ENCODE measurements around the gene DRICH1. TPM values are rescaled to one million over a fixed set of nuclear protein-coding genes. Genes with fewer than 3 reads are reported as not detected.
"Not testable (repeated sequence)": the region's sequence is repeated elsewhere in the genome, so short reads cannot be mapped to it uniquely, and the experiment has no call there.

The DRICH1 gene
- total RNA-seq, 1 experiment from 2014 or later: not detected

GRCh38 chr22:23651676-23652075 is 19.6 kb upstream of the DRICH1 start:
- no peak for DNase-seq (ENCODE audit: low spot score)

GRCh38 chr22:23649071-23649501 is 17.0 kb upstream of the DRICH1 start:
- no peak for DNase-seq (ENCODE audit: low spot score)

GRCh38 chr22:23646526-23646925 is 14.4 kb upstream of the DRICH1 start:
- DNase-seq (ENCODE audit: low spot score): not testable (repeated sequence)

GRCh38 chr22:23640206-23640605 is 8.1 kb upstream of the DRICH1 start:
- not testable (repeated sequence) for DNase-seq (ENCODE audit: low spot score)

GRCh38 chr22:23639661-23640060 is 7.5 kb upstream of the DRICH1 start:
- no peak for DNase-seq (ENCODE audit: low spot score)

- DNase-seq (ENCODE audit: low spot score): no peak
Measured at GRCh38 chr22:23638611-23639010, 6.5 kb upstream of the DRICH1 start.

- DNase-seq (ENCODE audit: low spot score): not testable (repeated sequence)
Measured at GRCh38 chr22:23635291-23635690, 3.2 kb upstream of the DRICH1 start.

- not testable (repeated sequence) for DNase-seq (ENCODE audit: low spot score)
Measured at GRCh38 chr22:23628056-23628743, 3.9 kb downstream of the DRICH1 start.

- DNase-seq (ENCODE audit: low spot score): not testable (repeated sequence)
Measured at GRCh38 chr22:23627401-23628055, 4.6 kb downstream of the DRICH1 start.

- DNase-seq (ENCODE audit: low spot score): no peak
Measured at GRCh38 chr22:23626286-23626975, 5.7 kb downstream of the DRICH1 start.

GRCh38 chr22:23622634-23623033 is 9.5 kb downstream of the DRICH1 start:
- DNase-seq (ENCODE audit: low spot score): no peak

- not testable (repeated sequence) for DNase-seq (ENCODE audit: low spot score)
Measured at GRCh38 chr22:23621916-23622315, 10.2 kb downstream of the DRICH1 start.

- no peak for DNase-seq (ENCODE audit: low spot score)
Measured at GRCh38 chr22:23621082-23621780, 10.9 kb downstream of the DRICH1 start.

- DNase-seq (ENCODE audit: low spot score): no peak
Measured at GRCh38 chr22:23613193-23613972, 18.7 kb downstream of the DRICH1 start.

GRCh38 chr22:23609983-23610781 is 21.9 kb downstream of the DRICH1 start:
- no peak for DNase-seq (ENCODE audit: low spot score)

- DNase-seq (ENCODE audit: low spot score): no peak
Measured at GRCh38 chr22:23608583-23608982, 23.5 kb downstream of the DRICH1 start.

GRCh38 chr22:23606204-23607131 is 25.7 kb downstream of the DRICH1 start:
- no peak for DNase-seq (ENCODE audit: low spot score)

GRCh38 chr22:23604939-23605712 is 27.0 kb downstream of the DRICH1 start:
- no peak for DNase-seq (ENCODE audit: low spot score)

- DNase-seq (ENCODE audit: low spot score): no peak
Measured at GRCh38 chr22:23603266-23603665, 28.9 kb downstream of the DRICH1 start.

Data from H4 (cell line).